HepG2 (cell line): ENCODE results near the gene NUDT15. TPM values are rescaled to one million over a fixed set of nuclear protein-coding genes. Genes with fewer than 3 reads are reported as not detected.
A peak's percentile ranks its signal among the peaks of the same experiment; 100 is the strongest.

Experiments used
- ARID5B ChIP-seq: IDR thresholded peaks from 2 replicates; pipeline ENCODE4 v1.4.0; 2020; ENCODE audit warnings: mild to moderate bottlenecking, missing genetic modification reagents
- DMAP1 ChIP-seq: IDR thresholded peaks from 2 replicates; pipeline ENCODE4 v1.6.1; 2016
- HIC2 ChIP-seq: sonication (generic); formaldehyde crosslinking; IDR thresholded peaks from 2 replicates; pipeline ENCODE4 v1.9.0; 2022; ENCODE audit warnings: low read depth, missing genetic modification reagents
- MLX ChIP-seq: IDR thresholded peaks from 2 replicates; pipeline ENCODE4 v1.6.1; 2016
- NCOR1 ChIP-seq: fragments of 200-600 bp; sonication (generic); IDR thresholded peaks from 2 replicates; pipeline ENCODE4 v1.7.0; 2017; ENCODE audit warnings: antibody characterized with exemption, low read length, borderline replicate concordance
- NFIB ChIP-seq: sonication (generic); formaldehyde crosslinking; IDR thresholded peaks from 2 replicates; pipeline ENCODE4 v1.9.0; 2021; ENCODE audit warnings: missing genetic modification reagents, mild to moderate bottlenecking, borderline replicate concordance
- RBAK ChIP-seq: sonication (generic); formaldehyde crosslinking; IDR thresholded peaks from 2 replicates; pipeline ENCODE4 v1.5.1; 2020; ENCODE audit warnings: mild to moderate bottlenecking, missing genetic modification reagents
- SOX6 ChIP-seq, 2 experiments: fragments of 450-650 bp in 1 of 2; sonication (generic) in 1 of 2; formaldehyde crosslinking in 1 of 2; IDR thresholded peaks; 2 replicates each; pipeline versions ENCODE4 v1.4.0 to v1.6.1; 2017 to 2020; ENCODE audit warnings: antibody characterized with exemption in 1 of 2, mild to moderate bottlenecking in 1 of 2, missing genetic modification reagents in 1 of 2
- THAP8 ChIP-seq: sonication (generic); formaldehyde crosslinking; IDR thresholded peaks from 2 replicates; pipeline ENCODE4 v1.5.1; 2020; ENCODE audit warnings: missing genetic modification reagents, mild to moderate bottlenecking, borderline replicate concordance
- TOE1 ChIP-seq: sonication (generic); formaldehyde crosslinking; IDR thresholded peaks from 2 replicates; pipeline ENCODE4 v1.4.0; 2020; ENCODE audit warnings: mild to moderate bottlenecking, missing genetic modification reagents
- TRIM22 ChIP-seq: fragments of 450-650 bp; IDR thresholded peaks from 2 replicates; pipeline ENCODE4 v1.6.1; 2017
- YEATS2 ChIP-seq: sonication (generic); formaldehyde crosslinking; IDR thresholded peaks from 2 replicates; pipeline ENCODE4 v1.4.0; 2020; ENCODE audit warnings: missing genetic modification reagents, borderline replicate concordance
- ZNF251 ChIP-seq: sonication (generic); formaldehyde crosslinking; IDR thresholded peaks from 2 replicates; pipeline ENCODE4 v1.9.0; 2021; ENCODE audit warnings: mild to moderate bottlenecking, missing genetic modification reagents
- ZNF574 ChIP-seq: sonication (generic); formaldehyde crosslinking; IDR thresholded peaks from 2 replicates; pipeline ENCODE4 v1.4.0; 2020; ENCODE audit warnings: missing genetic modification reagents
- ZNF644 ChIP-seq: IDR thresholded peaks from 2 replicates; pipeline ENCODE4 v1.6.1; 2016; ENCODE audit warnings: low read depth
- ZSCAN9 ChIP-seq: IDR thresholded peaks from 2 replicates; pipeline ENCODE4 v1.6.1; 2016; ENCODE audit warnings: borderline replicate concordance
- polyA plus RNA-seq, 8 experiments: library from polyadenylated mRNA; depleted of rRNA in 3 of 8; stranded (reverse) in 7 of 8; unstranded in 1 of 8; fragments of >200 nt; fragmentation: Illumina TruSeq in 4 of 8; extraction: Trizol in 4 of 8; gene quantifications; 2 replicates each; pipeline versions ENCODE4 v1.2.1 to v1.2.3, GENCODE V29; 2011 to 2016; ENCODE audit warnings: low read depth in 4 of 8, missing spikeins in 1 of 8, mixed read lengths in 1 of 8; ENCODE audit not compliant: insufficient read depth in 1 of 8
- total RNA-seq, 5 experiments: library from RNA; depleted of rRNA; stranded (reverse); fragments of >200 nt; fragmentation: Illumina TruSeq; extraction: Trizol; gene quantifications; 2 replicates each; pipeline ENCODE4 v1.2.3, GENCODE V29; 2016; ENCODE audit warnings: low read depth in 1 of 5

The NUDT15 gene
- total and polyA plus RNA-seq, 2 of the 13 experiments (the other 11 are each of a cell fraction or from before 2014, with no cell fraction given) = 21.3 to 47.3 TPM

- TF ChIP-seq THAP8 (no peak), MLX (CRISPR knock-in tag) (peak; percentile 58; the same call in 1 of the 2 replicates), NFIB (CRISPR knock-in tag) (no peak), NCOR1 (peak; percentile 65; the same call in 1 of the 2 replicates), ZNF251 (CRISPR knock-in tag) (0 out of 2 replicates have a peak, but pooled peaks have one; percentile 7), ARID5B (CRISPR knock-in tag) (peak; percentile 72), DMAP1 (CRISPR knock-in tag) (0 out of 2 replicates have a peak, but pooled peaks have one; percentile 38), TRIM22 (no peak), SOX6 (IDR thresholded peaks at IDR 0.05) (no peak), SOX6 (CRISPR knock-in tag; IDR thresholded peaks at IDR 0.05) (peak; percentile 54), ZSCAN9 (peak; percentile 28; the same call in 1 of the 2 replicates), TOE1 (CRISPR knock-in tag) (0 out of 2 replicates have a peak, but pooled peaks have one; percentile 44), RBAK (CRISPR knock-in tag) (no peak), HIC2 (peak; percentile 18; the same call in 1 of the 2 replicates), ZNF574 (CRISPR knock-in tag) (peak; percentile 64; the same call in 1 of the 2 replicates), YEATS2 (CRISPR knock-in tag) (peak; percentile 53), ZNF644 (no peak)
Measured at GRCh38 chr13:48001114-48001881, 36.2 kb upstream of the NUDT15 start, which contains the start of gene SUCLA2 (continued).
